PC-3 (cell line): ENCODE measurements around the gene RIT2.

Experiments
- CTCF ChIP-seq: fragments of 300-600 bp; sonication (generic); conservative IDR thresholded peaks from 2 replicates; pipeline ENCODE4 v1.5.1; 2017; ENCODE audit warnings: antibody characterized with exemption, low read depth, mild to moderate bottlenecking, low read length
- EZH2 ChIP-seq: fragments of 300-600 bp; sonication (generic); IDR thresholded peaks from one replicate; pipeline ENCODE4 v1.6.1; 2017; ENCODE audit warnings: antibody characterized with exemption, mild to moderate bottlenecking, low read length; ENCODE audit not compliant: unreplicated experiment

GRCh38 chr18:43068781-43069180 lies 46.7 kb downstream of the RIT2 start:
- TF ChIP-seq CTCF (no peak), EZH2 (no peak)
